Loucy (cell line): ENCODE measurements around the gene GNG11.

Experiments used
- H2AFZ ChIP-seq: fragments of 200-600 bp; sonication (generic); 2 replicates; pipeline ENCODE4 v1.6.0; 2016; ENCODE audit warnings: antibody characterized with exemption, mild to moderate bottlenecking, low read length, moderate library complexity
- H3F3A ChIP-seq: fragments of 200-600 bp; 2 replicates; pipeline ENCODE4 v1.6.0; 2016; ENCODE audit warnings: antibody characterized with exemption, low read depth, mild to moderate bottlenecking
- H3K27me3 ChIP-seq: fragments of 200-600 bp; sonication (generic); 2 replicates; pipeline ENCODE4 v1.6.1; 2014; ENCODE audit warnings: low read length, mild to moderate bottlenecking; ENCODE audit not compliant: insufficient read depth, poor library complexity, severe bottlenecking
- H3K36me3 ChIP-seq: fragments of 200-600 bp; sonication (generic); 2 replicates; pipeline ENCODE4 v1.6.1; 2016; ENCODE audit warnings: low read length; ENCODE audit not compliant: insufficient read depth
- H3K4me1 ChIP-seq: fragments of 200-600 bp; sonication (generic); 2 replicates; pipeline ENCODE4 v1.5.1; 2014; ENCODE audit warnings: low read length, mild to moderate bottlenecking; ENCODE audit not compliant: insufficient read depth, poor library complexity, severe bottlenecking
- H3K4me2 ChIP-seq: fragments of 200-600 bp; sonication (generic); 2 replicates; pipeline ENCODE4 v1.6.0; 2014; ENCODE audit warnings: antibody characterized with exemption, low read length, low read depth, mild to moderate bottlenecking; ENCODE audit not compliant: poor library complexity, severe bottlenecking
- H3K4me3 ChIP-seq: fragments of 200-600 bp; sonication (generic); 2 replicates; pipeline ENCODE4 v1.5.1; 2014; ENCODE audit warnings: low read length, mild to moderate bottlenecking, mixed read lengths; ENCODE audit not compliant: poor library complexity, severe bottlenecking
- H3K79me2 ChIP-seq: fragments of 200-600 bp; sonication (generic); 2 replicates; pipeline ENCODE4 v1.6.1; 2014; ENCODE audit warnings: low read length; ENCODE audit not compliant: insufficient read depth
- H3K9ac ChIP-seq: fragments of 200-600 bp; sonication (generic); 2 replicates; pipeline ENCODE4 v1.6.0; 2014; ENCODE audit warnings: mild to moderate bottlenecking, low read depth, low read length, moderate library complexity; ENCODE audit not compliant: poor library complexity, severe bottlenecking
- H3K9me2 ChIP-seq: fragments of 200-600 bp; sonication (generic); replicated peaks from 2 replicates; pipeline ENCODE4 v1.6.1; 2016; ENCODE audit warnings: low read depth, low read length, mixed read lengths
- H3K9me3 ChIP-seq: fragments of 200-600 bp; sonication (generic); 2 replicates; pipeline ENCODE4 v1.6.1; 2014; ENCODE audit warnings: mild to moderate bottlenecking, antibody characterized with exemption, low read length, low read depth; ENCODE audit not compliant: insufficient read depth
- H4K20me1 ChIP-seq: fragments of 200-600 bp; sonication (generic); 2 replicates; pipeline ENCODE4 v1.6.0; 2014; ENCODE audit warnings: antibody characterized with exemption, low read length, mild to moderate bottlenecking; ENCODE audit not compliant: insufficient read depth, poor library complexity, severe bottlenecking
- EZH2phosphoT487 ChIP-seq: fragments of 200-600 bp; IDR thresholded peaks from 2 replicates; pipeline ENCODE4 v1.6.1; 2018; ENCODE audit warnings: antibody characterized with exemption, mild to moderate bottlenecking, moderate library complexity, borderline replicate concordance
- TF ChIP-seq, protein P1 (sequence below): fragments of 200-600 bp; sonication (generic); conservative IDR thresholded peaks from 2 replicates; pipeline ENCODE4 v1.5.1; 2014; ENCODE audit warnings: mild to moderate bottlenecking, antibody characterized with exemption, low read length

The GNG11 gene

GRCh38 chr7:93894966-93895640 lies 26.4 kb upstream of the GNG11 start:
- Histone ChIP-seq H3K9me2 (no peaks in the 10 kb centered on the region), H3K4me3 (no peak overlapping the region), H3K9ac (no peak overlapping the region), H3K36me3 (no peaks in the 10 kb centered on the region), H3K79me2 (no peaks in the 10 kb centered on the region), H3F3A (no peaks in the 10 kb centered on the region), H4K20me1 (no peaks in the 10 kb centered on the region), H3K4me1 (no peaks in the 10 kb centered on the region), H3K27me3 (no peaks in the 10 kb centered on the region), H2AFZ (no peak overlapping the region), H3K9me3 (no peaks in the 10 kb centered on the region), H3K4me2 (no peak overlapping the region)
- TF ChIP-seq, protein P1, sequence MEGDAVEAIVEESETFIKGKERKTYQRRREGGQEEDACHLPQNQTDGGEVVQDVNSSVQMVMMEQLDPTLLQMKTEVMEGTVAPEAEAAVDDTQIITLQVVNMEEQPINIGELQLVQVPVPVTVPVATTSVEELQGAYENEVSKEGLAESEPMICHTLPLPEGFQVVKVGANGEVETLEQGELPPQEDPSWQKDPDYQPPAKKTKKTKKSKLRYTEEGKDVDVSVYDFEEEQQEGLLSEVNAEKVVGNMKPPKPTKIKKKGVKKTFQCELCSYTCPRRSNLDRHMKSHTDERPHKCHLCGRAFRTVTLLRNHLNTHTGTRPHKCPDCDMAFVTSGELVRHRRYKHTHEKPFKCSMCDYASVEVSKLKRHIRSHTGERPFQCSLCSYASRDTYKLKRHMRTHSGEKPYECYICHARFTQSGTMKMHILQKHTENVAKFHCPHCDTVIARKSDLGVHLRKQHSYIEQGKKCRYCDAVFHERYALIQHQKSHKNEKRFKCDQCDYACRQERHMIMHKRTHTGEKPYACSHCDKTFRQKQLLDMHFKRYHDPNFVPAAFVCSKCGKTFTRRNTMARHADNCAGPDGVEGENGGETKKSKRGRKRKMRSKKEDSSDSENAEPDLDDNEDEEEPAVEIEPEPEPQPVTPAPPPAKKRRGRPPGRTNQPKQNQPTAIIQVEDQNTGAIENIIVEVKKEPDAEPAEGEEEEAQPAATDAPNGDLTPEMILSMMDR: no peak
- no peak for TF ChIP-seq EZH2phosphoT487

- H2AFZ ChIP-seq: no peak overlapping the region
- H3K79me2 ChIP-seq: no peaks in the 10 kb centered on the region
- no peaks in the 10 kb centered on the region for H3K4me1 ChIP-seq
- H4K20me1 ChIP-seq: no peaks in the 10 kb centered on the region
- H3K36me3 ChIP-seq: no peaks in the 10 kb centered on the region
- H3K4me2 ChIP-seq: no peak overlapping the region
- H3F3A ChIP-seq: no peaks in the 10 kb centered on the region
- no peaks in the 10 kb centered on the region for H3K9me3 ChIP-seq
- H3K9ac ChIP-seq: no peak overlapping the region
- no peaks in the 10 kb centered on the region for H3K9me2 ChIP-seq
- TF ChIP-seq, protein P1: no peak
- TF ChIP-seq EZH2phosphoT487: no peak
- no peaks in the 10 kb centered on the region for H3K27me3 ChIP-seq
- H3K4me3 ChIP-seq: no peak overlapping the region
These were observed 25.5 kb upstream of the GNG11 start for GRCh38 chr7:93895859-93896600.

- no peaks in the 10 kb centered on the region for H3K9me2 ChIP-seq
- no peaks in the 10 kb centered on the region for H3K27me3 ChIP-seq
- no peak overlapping the region for H2AFZ ChIP-seq
- H3K4me1 ChIP-seq: no peaks in the 10 kb centered on the region
- H3K36me3 ChIP-seq: no peaks in the 10 kb centered on the region
- H3K9me3 ChIP-seq: no peaks in the 10 kb centered on the region
- no peaks in the 10 kb centered on the region for H4K20me1 ChIP-seq
- no peak for TF ChIP-seq EZH2phosphoT487
- TF ChIP-seq, protein P1: no peak
- H3F3A ChIP-seq: no peaks in the 10 kb centered on the region
- no peak overlapping the region for H3K4me3 ChIP-seq
- H3K9ac ChIP-seq: no peak overlapping the region
- H3K79me2 ChIP-seq: no peaks in the 10 kb centered on the region
- H3K4me2 ChIP-seq: no peak overlapping the region
These were observed 23.9 kb upstream of the GNG11 start for GRCh38 chr7:93897680-93898079.
